Stimulated activated CD4-positive, alpha-beta T cell treated with anti-CD3 and anti-CD28 coated beads, TNF-alpha, amount 100 ng/mL, for 4 hours (primary cell): ENCODE results near the gene OPRL1.

Experiments used
- DNase-seq, 3 experiments: peaks; one replicate each; pipeline ENCODE4 v3.0.0-alpha.2; 2020; ENCODE audit warnings: low read depth in 3 of 3

The OPRL1 gene

DNA sequence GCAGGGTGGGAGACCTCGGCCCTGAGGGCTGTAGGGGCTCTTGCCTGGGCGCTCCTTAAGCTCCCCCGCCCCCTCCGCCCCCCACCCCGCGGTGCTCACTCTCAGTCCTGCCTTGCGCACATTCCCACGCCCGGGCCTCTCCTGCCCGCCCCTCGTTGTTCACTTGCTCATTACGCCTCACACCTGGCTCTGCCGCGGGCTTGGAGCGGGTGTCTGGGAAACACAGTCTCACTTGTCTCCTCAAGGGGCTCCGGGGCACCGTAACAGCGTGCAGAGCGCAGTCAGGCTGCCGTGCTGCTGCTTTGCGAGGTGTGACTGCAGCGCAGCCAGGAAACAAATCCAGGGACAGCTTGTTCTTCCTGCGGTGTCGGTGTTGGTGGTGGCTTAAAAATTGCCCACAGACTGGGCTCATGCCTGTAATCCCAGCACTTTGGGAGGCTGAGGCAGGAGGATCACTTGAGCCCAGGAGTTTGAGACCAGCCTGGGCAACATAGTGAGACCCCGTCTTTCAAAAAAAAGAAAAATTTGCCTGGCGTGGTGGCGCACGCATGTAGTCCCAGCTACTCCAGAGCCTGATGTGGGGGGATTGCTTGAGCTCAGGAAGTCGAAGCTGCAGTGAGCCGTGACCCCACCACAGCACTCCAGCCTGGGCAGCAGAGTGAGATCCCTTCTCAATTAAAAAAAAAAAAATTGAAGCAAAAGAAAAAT, 22.9 kb downstream of the OPRL1 start:
- no peak for DNase-seq

DNA sequence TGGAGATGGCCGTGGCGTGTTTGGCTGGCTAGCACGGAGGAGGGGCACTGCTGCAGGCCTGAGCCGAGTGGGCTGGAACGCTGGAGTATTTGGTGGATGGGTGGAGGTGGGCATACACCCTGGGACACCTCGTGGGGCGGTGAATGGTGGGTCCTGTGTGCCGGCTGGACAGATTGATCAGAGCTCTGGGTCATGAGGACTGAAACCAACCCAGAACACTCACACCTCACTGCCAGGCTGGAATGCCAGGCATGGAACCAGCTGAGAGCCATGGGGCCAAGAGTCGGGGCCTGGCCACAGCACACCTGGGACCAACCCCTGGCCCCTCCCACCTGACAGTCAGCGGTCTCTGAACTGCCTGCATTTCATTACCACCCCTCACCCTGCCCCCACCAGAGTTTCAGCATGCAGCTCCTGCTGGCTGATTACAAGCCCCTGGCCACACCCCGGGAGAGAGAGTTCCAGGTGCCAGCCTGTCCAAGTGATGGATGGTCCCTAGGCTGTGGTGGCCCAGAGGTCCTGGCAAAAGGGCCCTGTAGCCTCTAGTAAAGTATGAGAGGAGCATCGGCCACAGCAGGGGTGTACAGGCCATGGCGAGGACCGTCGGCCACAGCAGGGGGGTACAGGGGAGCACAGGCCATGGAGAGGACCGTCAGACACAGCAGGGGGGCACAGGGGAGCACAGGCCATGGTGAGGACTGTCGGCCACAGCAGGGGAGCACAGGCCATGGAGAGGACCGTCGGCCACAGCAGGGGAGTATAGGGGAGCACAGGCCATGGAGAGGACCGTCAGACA, 24.2 kb downstream of the OPRL1 start:
- DNase-seq = no peak

DNA sequence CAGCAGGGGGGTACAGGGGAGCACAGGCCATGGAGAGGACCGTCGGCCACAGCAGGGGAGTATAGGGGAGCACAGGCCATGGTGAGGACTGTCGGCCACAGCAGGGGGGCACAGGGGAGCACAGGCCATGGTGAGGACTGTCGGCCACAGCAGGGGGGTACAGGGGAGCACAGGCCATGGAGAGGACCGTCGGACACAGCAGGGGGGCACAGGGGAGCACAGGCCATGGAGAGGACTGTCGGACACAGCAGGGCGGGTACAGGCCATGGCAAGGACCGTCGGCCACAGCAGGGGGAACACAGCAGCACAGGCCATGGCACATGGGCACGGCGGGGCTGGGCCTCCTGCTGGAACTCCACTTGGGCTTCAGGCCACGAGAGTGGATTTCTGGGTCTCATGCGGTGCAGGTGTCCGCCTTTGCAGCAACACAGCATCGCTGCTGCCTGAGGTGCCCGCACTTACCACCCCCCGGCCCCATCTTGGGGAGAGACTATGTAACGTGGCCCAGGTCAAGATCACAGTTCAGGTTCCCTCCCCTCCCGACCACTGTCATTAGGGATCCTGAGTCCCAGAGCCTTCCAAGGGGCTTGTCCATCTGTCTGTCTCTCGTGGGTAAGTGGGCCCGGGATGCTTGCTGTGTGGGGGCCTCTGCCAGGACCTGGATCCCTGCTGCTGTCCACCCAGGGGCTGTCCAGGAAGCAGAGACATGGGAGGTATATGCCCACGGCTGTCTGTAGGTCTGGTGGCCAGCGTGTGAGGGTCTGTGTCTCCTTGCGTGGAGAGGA, 25.0 kb downstream of the OPRL1 start:
- DNase-seq = no peak

DNA sequence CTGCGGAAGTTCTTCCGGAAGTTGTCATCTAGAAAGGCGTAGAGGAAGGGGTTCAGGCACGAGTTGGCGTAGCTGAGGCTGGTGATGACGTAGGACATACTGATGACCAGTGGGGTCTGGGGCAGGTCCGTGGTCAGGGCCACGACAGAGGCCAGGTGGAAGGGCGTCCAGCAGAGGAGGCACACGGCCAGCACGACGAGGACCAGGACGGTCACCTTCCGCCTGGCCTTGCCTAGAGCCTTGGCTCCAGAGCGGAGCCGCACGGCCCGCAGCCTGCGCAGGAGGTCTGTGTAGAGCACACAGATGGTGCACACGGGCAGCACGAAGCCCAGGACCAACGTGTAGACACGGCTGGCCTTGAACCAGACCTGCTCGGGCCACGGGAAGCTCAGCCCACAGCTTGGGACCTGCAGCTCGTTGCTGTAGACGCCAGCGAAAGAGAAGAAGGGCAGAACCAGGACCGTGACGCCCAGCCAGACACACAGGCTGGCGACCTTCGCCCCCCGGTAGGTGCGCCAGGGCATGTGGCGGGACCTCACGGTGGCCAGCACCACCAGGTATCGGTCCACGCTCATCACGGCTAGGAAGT, 26.1 kb downstream of the OPRL1 start:
- no peak for DNase-seq

DNA sequence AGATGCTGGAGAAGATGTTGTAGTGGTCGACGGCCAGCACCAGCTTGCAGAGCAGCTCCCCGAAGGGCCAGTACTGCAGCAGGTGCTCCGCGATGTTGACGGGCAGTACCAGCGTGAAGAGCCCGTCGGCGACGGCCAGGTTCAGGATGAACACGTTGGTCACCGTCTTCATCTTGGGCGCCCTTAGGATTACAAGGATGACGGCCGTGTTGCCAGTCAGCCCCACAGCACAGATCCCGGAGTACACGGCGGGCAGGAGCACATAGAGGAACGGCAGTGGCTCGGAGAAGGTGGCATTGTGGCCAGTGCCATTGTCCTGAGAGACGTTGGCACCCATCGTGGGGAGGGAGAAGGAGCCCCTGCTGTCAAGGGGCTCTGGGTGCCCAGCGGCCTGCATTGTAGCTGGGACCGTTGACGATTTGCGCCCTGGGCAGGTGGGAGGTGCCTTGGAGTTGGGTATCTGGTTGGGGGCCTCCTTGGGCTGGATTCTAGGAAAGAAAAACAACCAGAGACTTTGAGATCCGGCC, 26.6 kb downstream of the OPRL1 start:
- no peak for DNase-seq

DNA sequence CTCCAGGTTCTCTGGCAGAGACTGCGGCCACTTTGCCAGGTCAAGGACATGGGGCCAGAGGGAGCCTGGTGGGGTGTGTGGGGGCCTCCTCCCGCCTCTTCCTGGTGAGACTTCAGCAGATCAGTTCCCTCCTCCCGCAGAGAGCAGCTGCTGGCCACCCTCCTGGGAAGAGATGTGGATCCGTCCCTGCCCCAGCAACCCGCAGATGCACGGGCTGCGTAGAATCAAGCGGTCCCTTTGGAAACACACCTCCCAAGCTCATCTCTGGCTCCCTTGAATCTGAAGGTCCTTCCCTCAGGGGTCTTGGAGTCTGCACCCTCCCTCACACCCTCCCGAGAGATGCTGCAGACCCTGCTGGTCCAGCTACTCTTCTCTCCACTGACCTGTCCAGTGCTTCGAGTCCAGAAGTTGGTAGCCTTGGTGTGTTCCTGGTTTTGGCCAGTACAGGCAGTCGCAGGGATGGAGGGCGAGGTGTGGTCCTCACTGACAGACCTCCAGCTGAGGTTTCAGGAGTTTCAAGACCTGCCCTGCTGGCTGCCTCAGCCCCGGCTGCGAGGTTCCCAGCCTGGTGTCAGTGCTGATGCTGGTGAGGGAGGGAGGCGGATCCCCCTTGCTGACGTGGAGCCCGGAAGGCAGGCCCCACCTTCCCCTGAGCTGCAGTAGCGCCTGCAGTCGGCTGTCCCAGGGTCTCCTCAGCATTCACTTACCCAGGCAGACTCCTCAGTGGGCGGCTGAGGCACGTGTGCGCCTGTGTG, 27.3 kb downstream of the OPRL1 start, which contains the start of gene NPBWR2:
Gene NPBWR2, minus strand, starts transcription at position 585 of the 755 bp plus-strand sequence. CDS start 734 bp downstream, outside the sequence.
- DNase-seq = no peak

DNA sequence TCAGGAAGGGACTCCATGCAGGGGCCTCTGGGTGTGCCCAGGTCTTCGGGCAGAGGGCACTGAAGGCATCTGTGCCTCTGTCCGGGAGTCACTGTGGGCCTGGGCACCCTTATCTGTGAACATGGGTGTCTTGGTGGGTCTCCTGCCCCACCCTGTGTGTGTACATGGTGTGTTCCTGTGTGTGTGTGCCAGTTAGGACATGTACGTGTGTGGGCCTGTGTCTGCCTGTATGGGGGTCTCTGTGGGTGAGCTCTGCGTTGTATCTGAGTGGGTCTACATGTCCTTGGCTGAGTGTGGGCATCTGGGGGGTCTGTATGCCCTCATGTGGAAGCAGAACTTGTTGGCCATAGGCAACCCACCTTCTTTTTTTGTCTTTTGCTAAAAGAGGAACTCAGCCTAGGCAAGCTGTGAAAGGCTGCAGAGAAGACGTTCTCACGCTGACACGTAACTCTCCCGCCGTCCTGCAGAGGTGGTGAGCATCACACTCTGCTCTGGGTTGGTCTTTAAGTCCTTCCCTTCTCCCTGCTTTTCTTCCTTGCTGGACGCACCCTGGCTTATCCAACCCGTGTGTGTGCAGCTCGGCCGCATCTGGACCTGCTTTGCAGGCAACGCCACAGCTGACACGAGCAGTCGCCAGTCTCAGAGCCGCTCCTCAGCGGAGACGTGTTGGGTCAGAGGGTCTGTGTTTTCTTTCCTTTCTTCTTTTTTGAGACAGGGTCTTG, 28.0 kb downstream of the OPRL1 start:
- no peak for DNase-seq

DNA sequence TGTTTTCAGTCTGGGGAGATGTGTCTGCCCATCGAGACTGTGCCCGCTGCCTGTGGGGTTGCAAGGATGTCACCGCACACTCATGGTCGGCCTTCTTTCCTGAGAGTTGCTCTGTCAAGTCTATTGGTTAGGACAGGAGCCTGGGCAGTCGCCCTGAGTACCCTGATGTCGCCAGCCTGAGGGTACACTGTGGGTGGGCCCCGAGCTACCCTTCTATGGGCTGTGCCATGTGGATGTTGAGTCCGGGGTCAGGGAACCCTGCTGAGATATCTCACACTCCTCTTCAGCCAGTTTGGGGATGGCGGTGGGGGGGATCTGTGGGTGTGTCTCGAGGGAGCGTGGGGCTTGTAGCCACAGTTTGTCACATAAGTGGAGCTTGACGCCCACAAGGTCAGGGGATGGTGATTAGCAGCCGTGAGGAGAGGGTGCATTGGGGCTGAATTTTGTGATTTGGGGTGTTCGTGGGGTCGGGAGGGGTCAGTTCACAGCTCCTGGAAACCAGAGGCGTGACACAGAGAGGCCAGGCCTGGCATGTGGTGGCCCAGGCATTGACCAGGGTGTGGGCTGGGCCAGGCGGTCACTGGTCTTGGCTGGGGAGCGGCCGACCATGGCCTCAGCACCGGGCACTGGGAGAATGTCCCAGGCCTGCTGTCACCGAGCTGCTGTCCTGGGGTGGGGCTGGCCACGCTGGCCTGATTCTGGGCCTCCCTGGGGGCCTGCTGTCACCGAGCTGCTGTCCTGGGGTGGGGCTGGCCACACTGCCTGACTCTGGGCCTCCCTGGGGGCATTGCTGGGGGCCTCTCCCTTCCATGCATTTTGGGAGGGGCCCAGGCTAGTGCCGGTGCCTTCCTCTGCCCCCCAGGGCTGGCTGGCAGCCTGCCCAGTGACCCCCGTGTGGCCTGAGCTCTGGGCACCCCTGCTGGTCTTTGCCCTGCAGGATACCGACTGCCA, 29.1 kb downstream of the OPRL1 start:
- no peak for DNase-seq

DNA sequence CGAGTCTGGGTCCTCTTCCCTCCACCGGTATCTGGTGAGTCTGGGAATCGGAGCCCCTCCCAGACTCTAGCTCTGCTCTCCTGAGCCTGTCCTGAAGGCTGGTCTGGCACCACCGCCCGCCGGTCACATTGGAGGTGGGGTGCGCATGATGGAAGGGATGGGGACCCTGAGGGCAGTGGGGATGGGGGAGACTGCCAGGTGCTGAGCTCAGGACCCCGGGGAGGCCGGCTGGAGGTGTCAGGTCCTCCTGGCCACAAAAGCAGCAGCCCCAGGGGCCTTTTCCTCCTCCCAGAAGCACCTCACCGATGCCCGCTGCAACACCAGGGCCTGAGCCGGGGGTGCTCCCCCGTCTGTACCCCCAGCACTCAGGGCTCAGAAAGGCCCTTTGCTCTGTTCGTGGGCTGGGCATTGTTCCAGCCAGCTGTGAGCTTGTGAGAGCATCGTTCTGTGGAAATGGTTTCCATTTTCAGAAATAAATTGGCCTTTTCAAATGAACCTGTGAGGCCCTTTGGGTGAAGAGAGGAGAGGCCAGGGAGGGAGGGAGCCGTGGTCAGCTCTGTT, 30.0 kb downstream of the OPRL1 start:
- DNase-seq = no peak

DNA sequence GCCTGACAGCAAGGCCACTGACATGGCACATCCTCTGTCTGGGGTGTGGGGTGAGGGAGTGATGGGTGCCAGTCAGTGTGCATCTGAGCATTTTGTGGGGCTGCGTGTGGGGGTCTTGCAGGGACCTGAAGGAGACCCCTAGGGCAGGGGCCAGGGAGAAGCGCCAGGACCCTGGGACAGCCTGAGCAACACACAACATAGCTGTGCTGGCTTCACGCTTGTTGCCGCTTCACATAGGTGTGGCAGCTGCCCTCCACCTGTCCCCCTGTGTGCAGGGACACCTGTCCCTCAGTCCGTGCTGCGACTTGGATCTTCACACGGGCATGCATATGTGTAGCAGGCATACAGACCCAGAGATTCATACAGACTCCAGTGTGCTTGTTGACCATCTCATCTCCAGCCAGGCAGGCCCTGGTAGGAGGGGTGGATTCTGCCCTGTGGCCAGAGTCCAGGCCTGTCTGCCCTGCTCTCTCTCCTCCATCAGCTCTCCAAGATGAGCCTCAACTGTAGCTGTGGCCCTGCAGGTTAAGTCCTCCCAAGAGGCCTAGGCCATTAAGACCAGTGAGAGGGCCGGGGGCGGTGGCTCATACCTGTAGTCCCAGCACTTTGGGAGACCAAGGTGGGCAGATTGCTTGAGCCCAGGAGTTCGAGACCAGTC, 30.7 kb downstream of the OPRL1 start:
- no peak for DNase-seq

DNA sequence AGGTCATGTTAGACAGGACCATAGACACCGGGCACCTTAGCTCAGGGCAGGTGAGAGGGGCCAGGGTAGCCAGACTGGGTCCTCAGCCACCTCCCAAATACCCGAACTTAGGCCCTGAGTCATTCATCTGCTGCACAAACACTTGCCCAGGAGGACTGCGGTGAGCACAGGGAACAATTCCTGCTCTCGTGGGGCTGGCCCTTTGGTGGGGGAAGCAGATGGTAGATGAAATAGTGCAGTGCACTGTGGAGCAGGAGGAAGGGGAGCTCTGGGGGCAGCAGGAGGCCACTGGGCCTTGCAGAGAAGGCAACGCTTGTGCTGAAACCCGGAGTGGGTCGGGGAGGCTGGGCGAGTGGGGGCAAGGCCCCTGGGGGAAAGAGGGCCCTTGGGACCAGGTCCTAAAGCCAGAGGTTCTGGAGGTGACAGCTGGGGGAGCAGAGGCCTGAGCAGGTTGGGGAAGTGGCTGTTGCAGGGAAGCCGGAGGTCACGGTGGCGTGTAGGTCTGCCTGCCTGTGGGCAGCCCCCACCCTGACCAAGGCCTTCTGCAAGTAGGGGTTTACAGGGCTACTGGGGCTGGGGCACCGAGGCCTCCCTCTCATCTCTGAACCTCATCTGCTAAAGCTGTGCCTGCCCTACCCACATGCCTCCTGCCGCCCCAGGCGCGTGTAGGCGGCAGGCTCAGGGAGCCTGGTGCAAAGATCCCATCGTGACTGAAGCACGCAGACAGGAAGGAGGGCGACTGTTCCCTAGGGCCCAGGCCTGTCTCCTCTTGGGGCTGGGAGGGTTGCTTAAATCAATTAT, 32.2 kb downstream of the OPRL1 start:
- no peak for DNase-seq

DNA sequence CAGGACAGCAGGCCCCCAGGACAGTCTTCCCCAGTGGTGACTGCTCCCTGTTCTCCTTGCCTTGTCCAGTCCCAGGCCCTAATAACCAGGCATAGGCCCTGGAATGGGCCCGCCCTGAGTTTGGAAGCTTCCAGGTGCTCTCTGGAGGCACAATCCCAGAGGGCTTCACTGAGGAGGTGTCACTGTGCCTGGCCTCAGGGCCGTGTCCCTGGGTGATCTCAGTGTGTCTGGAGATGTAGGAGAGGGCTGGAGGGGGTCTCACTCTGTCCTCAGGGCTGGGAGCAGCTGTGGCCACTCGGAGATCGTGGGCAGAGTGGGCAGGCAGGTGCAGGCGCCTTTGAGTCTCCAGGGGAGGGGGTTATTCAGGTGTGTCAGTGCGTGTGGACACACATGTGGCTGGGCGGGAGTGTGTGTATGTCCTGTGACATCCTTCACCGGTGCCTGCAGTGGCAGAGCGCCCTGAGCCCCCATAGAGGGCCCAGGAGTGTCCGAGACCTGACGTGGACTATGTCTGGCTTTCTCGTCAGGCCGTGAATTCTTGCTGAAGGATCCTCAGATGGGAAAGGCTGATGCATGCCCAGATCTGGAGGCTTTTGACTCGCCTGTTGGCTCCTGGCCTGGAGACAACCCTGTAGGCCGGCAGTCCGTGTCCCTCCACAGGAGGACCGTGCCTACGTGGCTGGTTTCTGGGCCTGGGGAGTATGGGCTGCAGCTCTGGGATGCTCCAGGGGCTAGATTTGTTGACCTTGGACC, 33.0 kb downstream of the OPRL1 start:
- DNase-seq = no peak

DNA sequence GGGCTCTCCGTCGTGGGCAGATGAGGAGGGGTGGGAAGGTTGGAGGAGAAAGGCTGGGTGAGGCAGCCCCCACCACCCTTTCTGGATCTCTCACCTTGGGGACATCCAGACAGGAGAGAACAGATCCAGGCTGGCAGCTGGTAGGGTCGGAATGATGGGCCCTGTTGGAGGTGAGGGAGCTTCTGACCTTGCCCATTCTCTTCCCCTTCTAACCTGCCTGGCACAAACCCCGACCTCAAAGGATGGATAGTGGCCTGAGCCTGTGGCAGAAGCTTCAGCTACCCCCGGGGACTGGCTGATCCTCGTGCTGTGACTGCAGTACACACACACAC, 33.5 kb downstream of the OPRL1 start:
- no peak for DNase-seq

DNA sequence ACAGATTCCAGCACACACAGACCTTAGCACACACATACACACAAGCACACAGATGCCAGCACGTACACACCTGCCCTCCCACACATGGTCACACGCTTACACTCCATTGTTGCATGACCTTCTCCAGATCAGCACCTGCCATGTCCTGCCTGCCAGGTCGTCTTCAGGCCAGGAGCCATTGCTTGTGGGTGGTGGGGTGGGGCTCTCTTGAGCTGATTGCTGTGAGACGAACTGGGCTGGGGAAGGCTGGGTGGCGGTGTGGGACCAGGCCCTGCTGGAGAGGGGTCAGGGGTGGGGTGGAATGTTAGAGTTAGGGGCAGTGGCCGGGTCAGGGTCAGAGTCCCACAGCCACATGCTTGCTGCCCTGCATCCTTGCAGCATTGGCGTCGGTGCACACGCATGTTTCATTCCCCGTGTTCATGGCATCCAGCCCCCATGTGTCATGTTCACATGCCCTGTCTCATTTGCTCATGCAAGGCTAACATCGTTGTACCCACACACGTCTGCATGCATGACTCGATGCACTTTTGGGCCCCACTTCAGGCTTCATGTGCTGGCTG, 34.0 kb downstream of the OPRL1 start:
- no peak for DNase-seq

DNA sequence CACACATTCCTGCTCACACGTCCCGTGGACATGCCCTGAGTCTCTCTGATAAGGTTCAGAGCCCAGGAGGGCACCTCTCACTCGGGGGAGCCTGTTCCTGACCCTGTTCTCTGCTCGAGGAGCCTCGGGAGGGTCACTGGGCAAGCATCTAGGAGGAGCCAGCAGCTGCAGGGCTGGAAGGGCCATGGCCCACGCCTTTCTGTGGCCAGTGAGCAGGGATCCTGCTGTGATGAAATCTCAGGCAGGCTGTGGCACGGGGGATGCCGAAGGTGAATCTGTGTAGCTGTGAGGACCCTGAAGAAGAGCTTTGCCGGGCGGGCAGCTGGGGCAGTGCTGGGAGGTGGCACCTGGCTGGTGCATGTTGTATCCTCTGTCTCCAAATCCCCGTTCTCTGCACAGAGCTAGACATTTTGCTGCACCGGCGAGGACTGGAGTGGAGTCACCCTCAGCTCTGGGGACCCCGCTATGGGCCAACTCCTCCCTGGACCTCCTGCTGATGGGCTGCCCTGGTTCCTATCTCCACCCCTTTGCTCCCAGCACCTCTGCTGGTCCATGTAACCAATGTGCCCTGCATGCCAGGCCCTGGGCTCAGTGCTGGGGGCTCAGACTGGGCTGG, 34.6 kb downstream of the OPRL1 start:
- no peak for DNase-seq
